Hepatocyte (in vitro differentiated cells): ENCODE measurements around the gene SP110. TPM values are rescaled to one million over a fixed set of nuclear protein-coding genes. Genes with fewer than 3 reads are reported as not detected.

Source experiments
- DNase-seq: peaks from one replicate; pipeline ENCODE4 v3.0.0-alpha.2; 2016; ENCODE audit warnings: low spot score
- H2AFZ ChIP-seq: fragments of 200-600 bp; sonication (generic); 2 replicates; pipeline ENCODE4 v1.6.0; 2016; ENCODE audit warnings: antibody characterized with exemption, mild to moderate bottlenecking
- H3K27ac ChIP-seq: fragments of 200-600 bp; sonication (generic); 2 replicates; pipeline ENCODE4 v1.5.1; 2016; ENCODE audit warnings: mild to moderate bottlenecking
- H3K27me3 ChIP-seq: fragments of 200-600 bp; sonication (generic); 2 replicates; pipeline ENCODE4 v1.6.1; 2016
- H3K36me3 ChIP-seq: fragments of 200-600 bp; sonication (generic); replicated peaks from 2 replicates; pipeline ENCODE4 v1.5.1; 2016; ENCODE audit warnings: low read depth; ENCODE audit not compliant: insufficient read depth
- H3K4me1 ChIP-seq: fragments of 200-600 bp; sonication (generic); 2 replicates; pipeline ENCODE4 v1.5.1; 2016; ENCODE audit warnings: mild to moderate bottlenecking, moderate library complexity; ENCODE audit not compliant: insufficient read depth
- H3K4me2 ChIP-seq: fragments of 200-600 bp; sonication (generic); 2 replicates; pipeline ENCODE4 v1.6.0; 2016
- H3K4me3 ChIP-seq: fragments of 200-600 bp; sonication (generic); 2 replicates; pipeline ENCODE4 v1.5.1; 2016; ENCODE audit warnings: mild to moderate bottlenecking
- H3K79me2 ChIP-seq: fragments of 200-600 bp; sonication (generic); 2 replicates; pipeline ENCODE4 v1.6.0; 2017; ENCODE audit warnings: mild to moderate bottlenecking
- H3K9me2 ChIP-seq: fragments of 200-600 bp; sonication (generic); replicated peaks from 2 replicates; pipeline ENCODE4 v1.6.0; 2017; ENCODE audit warnings: mild to moderate bottlenecking; ENCODE audit not compliant: insufficient read depth
- H3K9me3 ChIP-seq: fragments of 200-600 bp; sonication (generic); 2 replicates; pipeline ENCODE4 v1.5.1; 2016; ENCODE audit warnings: low read depth, mild to moderate bottlenecking
- H4K20me1 ChIP-seq: fragments of 200-600 bp; sonication (generic); 2 replicates; pipeline ENCODE4 v1.6.0; 2016; ENCODE audit warnings: mild to moderate bottlenecking; ENCODE audit not compliant: insufficient read depth, poor library complexity, severe bottlenecking
- CTCF ChIP-seq: fragments of 200-600 bp; sonication (generic); IDR thresholded peaks from 2 replicates; pipeline ENCODE4 v1.5.1; 2016; ENCODE audit warnings: antibody characterized with exemption, mild to moderate bottlenecking; ENCODE audit not compliant: poor library complexity
- EZH2 ChIP-seq: fragments of 200-600 bp; sonication (generic); IDR thresholded peaks from 2 replicates; pipeline ENCODE4 v1.6.1; 2016; ENCODE audit warnings: antibody characterized with exemption, mild to moderate bottlenecking, borderline replicate concordance
- EZH2phosphoT487 ChIP-seq: fragments of 200-600 bp; sonication (generic); IDR thresholded peaks from one replicate; pipeline ENCODE4 v1.6.1; 2018; ENCODE audit warnings: antibody characterized with exemption, mild to moderate bottlenecking, low read depth, moderate library complexity; ENCODE audit not compliant: unreplicated experiment, severe bottlenecking
- WGBS: methylation state at CpG from one replicate; pipeline ENCODE4 v1.1.6; 2016; ENCODE audit warnings: low lambda C conversion rate; ENCODE audit errors: missing lambda C conversion rate; 5-methylcytosine and 5-hydroxymethylcytosine counted together
- polyA plus RNA-seq: library from polyadenylated mRNA; unstranded; fragments of >200 nt; fragmentation: Nextera tagmentation; extraction: Ambion mirVana; gene quantifications from 2 replicates; pipeline ENCODE4 v1.2.1, GENCODE V29; 2016
- total RNA-seq: library from RNA; depleted of rRNA; stranded (reverse); fragments of >200 nt; gene quantifications from 2 replicates; pipeline ENCODE4 v1.2.3, GENCODE V29; 2014

Gene SP110
- total and polyA plus RNA-seq, 2 experiments from 2014 or later: 10.9 to 15.9 TPM

GRCh38 chr2:230174466-230174865, 45.3 kb downstream of the SP110 start:
- TF ChIP-seq EZH2: no peak
- no peak for TF ChIP-seq CTCF
- TF ChIP-seq EZH2phosphoT487: no peak
- no peak overlapping the region for H2AFZ ChIP-seq
- no peaks in the 10 kb centered on the region for H4K20me1 ChIP-seq
- no peaks in the 10 kb centered on the region for H3K79me2 ChIP-seq
- no peak overlapping the region for H3K4me3 ChIP-seq
- no peaks in the 10 kb centered on the region for H3K9me2 ChIP-seq
- WGBS: 92% methylated on average over 7 of the region's 7 CpGs
- H3K27me3 ChIP-seq: no peaks in the 10 kb centered on the region
- no peaks in the 10 kb centered on the region for H3K4me1 ChIP-seq
- no peak overlapping the region for H3K27ac ChIP-seq
- no peak for DNase-seq
- no peak overlapping the region for H3K4me2 ChIP-seq
- no peaks in the 10 kb centered on the region for H3K9me3 ChIP-seq
- no peaks in the 10 kb centered on the region for H3K36me3 ChIP-seq

- no peaks in the 10 kb centered on the region for H4K20me1 ChIP-seq
- DNase-seq: no peak
- no peak overlapping the region for H3K4me3 ChIP-seq
- no peaks in the 10 kb centered on the region for H3K4me1 ChIP-seq
- H3K4me2 ChIP-seq: no peak overlapping the region
- no peaks in the 10 kb centered on the region for H3K79me2 ChIP-seq
- no peaks in the 10 kb centered on the region for H3K36me3 ChIP-seq
- H2AFZ ChIP-seq: no peak overlapping the region
- H3K9me3 ChIP-seq: no peaks in the 10 kb centered on the region
- TF ChIP-seq CTCF: no peak
- TF ChIP-seq EZH2: no peak
- TF ChIP-seq EZH2phosphoT487: no peak
- H3K9me2 ChIP-seq: no peaks in the 10 kb centered on the region
- WGBS: 95% methylated on average over 11 of the region's 11 CpGs
- no peaks in the 10 kb centered on the region for H3K27me3 ChIP-seq
- H3K27ac ChIP-seq: no peak overlapping the region
These were observed 46.9 kb downstream of the SP110 start for GRCh38 chr2:230172852-230173251.

GRCh38 chr2:230172156-230172555, 47.6 kb downstream of the SP110 start:
- Histone ChIP-seq H3K4me3 (no peak overlapping the region), H3K27ac (no peak overlapping the region), H4K20me1 (no peaks in the 10 kb centered on the region), H3K9me3 (no peaks in the 10 kb centered on the region), H3K9me2 (no peaks in the 10 kb centered on the region), H3K79me2 (no peaks in the 10 kb centered on the region), H3K4me1 (no peaks in the 10 kb centered on the region), H2AFZ (no peak overlapping the region), H3K4me2 (no peak overlapping the region), H3K36me3 (no peaks in the 10 kb centered on the region), H3K27me3 (no peaks in the 10 kb centered on the region)
- TF ChIP-seq EZH2: no peak
- no peak for TF ChIP-seq CTCF
- no peak for TF ChIP-seq EZH2phosphoT487
- DNase-seq: no peak
- 94% methylated on average over 4 of the region's 4 CpGs for WGBS

- Histone ChIP-seq H3K4me3 (no peak overlapping the region), H3K9me2 (no peaks in the 10 kb centered on the region), H3K79me2 (no peaks in the 10 kb centered on the region), H3K9me3 (no peaks in the 10 kb centered on the region), H3K27me3 (no peaks in the 10 kb centered on the region), H4K20me1 (no peaks in the 10 kb centered on the region), H3K36me3 (no peaks in the 10 kb centered on the region), H3K4me2 (peak overlapping the region; percentile 46), H3K27ac (no peak overlapping the region), H2AFZ (no peak overlapping the region), H3K4me1 (no peaks in the 10 kb centered on the region)
- DNase-seq: no peak
- TF ChIP-seq EZH2phosphoT487: no peak
- no peak for TF ChIP-seq CTCF
- TF ChIP-seq EZH2: no peak
- 43% methylated on average over 9 of the region's 9 CpGs for WGBS
These were observed 49.3 kb downstream of the SP110 start for GRCh38 chr2:230170532-230170931.
